SK-N-SH (cell line): Measurements from ENCODE around the gene EDA. TPM values are rescaled to one million over a fixed set of nuclear protein-coding genes. Genes with fewer than 3 reads are reported as not detected.

ENCODE experiments used
- CTCF ChIA-PET: fragments of 300-600, 350-600 bp; formaldehyde crosslinking; extraction: SDS; loops from one replicate; lab custom pipeline; 2021; lab: Yijun Ruan, JAX
- POLR2A ChIA-PET: fragments of 350-600 bp; sonication (Branson Sonifier 250); formaldehyde crosslinking; extraction: SDS; loops from one replicate; lab custom pipeline; 2020; ENCODE audit warnings: antibody characterized with exemption, inconsistent platforms; lab: Yijun Ruan, JAX
- DNase-seq: peaks from one replicate; pipeline ENCODE4 v3.0.0; 2012
- H2AFZ ChIP-seq: fragments of 200-600 bp; sonication (generic); 2 replicates; pipeline ENCODE4 v1.8.1; 2016; ENCODE audit warnings: antibody characterized with exemption, mild to moderate bottlenecking, low read depth
- H3F3A ChIP-seq: fragments of 200-600 bp; sonication (generic); replicated peaks from 2 replicates; pipeline ENCODE3; 2016; ENCODE audit warnings: antibody characterized with exemption, mild to moderate bottlenecking; ENCODE audit not compliant: insufficient read depth
- H3K27ac ChIP-seq, 2 experiments: fragments of 200-500 bp in 1 of 2; fragments of 200-600 bp in 1 of 2; sonication (Bioruptor generic) in 1 of 2; sonication (generic), shearing (Covaris generic) in 1 of 2; 2 replicates each; pipeline versions ENCODE4 v1.5.1 to v1.6.1; 2014 to 2016; ENCODE audit warnings: low read depth in 2 of 2, inconsistent platforms in 1 of 2, low read length in 1 of 2, mild to moderate bottlenecking in 1 of 2, mixed read lengths in 1 of 2
- H3K27me3 ChIP-seq: fragments of 200-600 bp; sonication (generic), shearing (Covaris generic); 2 replicates; pipeline ENCODE4 v1.6.1; 2016; ENCODE audit warnings: mixed run types; ENCODE audit not compliant: insufficient read depth
- H3K36me3 ChIP-seq, 2 experiments: fragments of 200-500 bp in 1 of 2; fragments of 200-600 bp in 1 of 2; sonication (Bioruptor generic) in 1 of 2; sonication (generic) in 1 of 2; replicated peaks in 1 of 2; 2 replicates each; pipeline versions ENCODE3 to v1.5.1; 2014 to 2016; ENCODE audit warnings: low read length in 1 of 2, mild to moderate bottlenecking in 1 of 2; ENCODE audit not compliant: insufficient read depth in 2 of 2, control insufficient read depth in 1 of 2
- H3K4me1 ChIP-seq, 2 experiments: fragments of 200-500 bp in 1 of 2; fragments of 200-600 bp in 1 of 2; sonication (Bioruptor generic) in 1 of 2; sonication (generic), shearing (Covaris generic) in 1 of 2; 2 replicates each; pipeline versions ENCODE4 v1.5.1 to v1.6.1; 2014 to 2016; ENCODE audit warnings: low read depth in 1 of 2, low read length in 1 of 2, mixed run types in 1 of 2; ENCODE audit not compliant: insufficient read depth in 2 of 2, control insufficient read depth in 1 of 2
- H3K4me2 ChIP-seq: fragments of 200-600 bp; sonication (generic), shearing (Covaris generic); 2 replicates; pipeline ENCODE4 v1.6.1; 2017; ENCODE audit warnings: mixed run types
- H3K4me3 ChIP-seq, 2 experiments: fragments of 200-500 bp in 1 of 2; fragments of 200-600 bp in 1 of 2; sonication (Bioruptor generic) in 1 of 2; sonication (generic), shearing (Covaris generic) in 1 of 2; 2 replicates each; pipeline versions ENCODE4 v1.5.1 to v1.8.1; 2014 to 2016; ENCODE audit warnings: low read depth in 2 of 2, inconsistent platforms in 1 of 2, low read length in 1 of 2, mild to moderate bottlenecking in 1 of 2, mixed read lengths in 1 of 2, moderate library complexity in 1 of 2
- H3K79me2 ChIP-seq: fragments of 200-600 bp; sonication (generic); 2 replicates; pipeline ENCODE4 v1.8.1; 2017; ENCODE audit warnings: mild to moderate bottlenecking; ENCODE audit not compliant: insufficient read depth
- H3K9ac ChIP-seq: fragments of 200-600 bp; sonication (generic); 2 replicates; pipeline ENCODE4 v1.6.1; 2017; ENCODE audit warnings: mixed run types
- H3K9me2 ChIP-seq: fragments of 200-600 bp; sonication (generic); 2 replicates; pipeline ENCODE4 v1.6.1; 2017; ENCODE audit warnings: mixed run types
- H3K9me3 ChIP-seq: fragments of 200-600 bp; sonication (generic); 2 replicates; pipeline ENCODE4 v1.6.1; 2017; ENCODE audit warnings: mixed run types, mild to moderate bottlenecking, moderate library complexity
- H4K20me1 ChIP-seq: fragments of 200-600 bp; sonication (generic); 2 replicates; pipeline ENCODE4 v1.6.1; 2017; ENCODE audit warnings: mild to moderate bottlenecking, mixed run types; ENCODE audit not compliant: insufficient read depth
- CHD2 ChIP-seq: fragments of 150-350 bp; IDR thresholded peaks from 2 replicates; pipeline ENCODE4 v1.6.1; 2018; ENCODE audit warnings: low read length; ENCODE audit not compliant: partially characterized antibody
- EP300 ChIP-seq, 2 experiments: IDR thresholded peaks; 2 replicates each; pipeline versions ENCODE4 v1.4.0 to v1.6.1; 2012; ENCODE audit warnings: borderline replicate concordance in 1 of 2, low read depth in 1 of 2, low read length in 1 of 2
- FOXJ3 ChIP-seq: sonication (generic); formaldehyde crosslinking; IDR thresholded peaks from 2 replicates; pipeline ENCODE4 v1.5.1; 2020; ENCODE audit warnings: mild to moderate bottlenecking, missing genetic modification reagents
- IRF3 ChIP-seq: fragments of 150-350 bp; IDR thresholded peaks from 2 replicates; pipeline ENCODE4 v1.6.1; 2016; ENCODE audit warnings: mild to moderate bottlenecking, low read depth, low read length
- JUND ChIP-seq: IDR thresholded peaks from 2 replicates; pipeline ENCODE4 v1.4.0; 2012
- RAD21 ChIP-seq: IDR thresholded peaks from 2 replicates; pipeline ENCODE4 v1.6.1; 2012; ENCODE audit warnings: mild to moderate bottlenecking, low read length
- REST ChIP-seq: IDR thresholded peaks from 2 replicates; pipeline ENCODE4 v1.6.1; 2012; ENCODE audit warnings: mild to moderate bottlenecking, low read depth, low read length, moderate library complexity
- SMC3 ChIP-seq: IDR thresholded peaks from 2 replicates; pipeline ENCODE4 v1.6.1; 2012; ENCODE audit warnings: low read depth, low read length, improper control_type of control experiment
- TAF1 ChIP-seq: IDR thresholded peaks from 2 replicates; pipeline ENCODE4 v1.6.1; 2012; ENCODE audit warnings: low read depth, mild to moderate bottlenecking, low read length, moderate library complexity, borderline replicate concordance
- TCF12 ChIP-seq: IDR thresholded peaks from 2 replicates; pipeline ENCODE4 v1.4.0; 2012
- WGBS: methylation state at CpG from one replicate; pipeline ENCODE4 v1.1.6; 2017; ENCODE audit warnings: low lambda C conversion rate; 5-methylcytosine and 5-hydroxymethylcytosine counted together
- polyA plus RNA-seq, 3 experiments: library from polyadenylated mRNA; depleted of rRNA; stranded (reverse); fragments of >200 nt; gene quantifications; 2 replicates each; pipeline ENCODE4 v1.2.3, GENCODE V29; 2012

Gene EDA
- polyA plus RNA-seq, 1 of the 3 experiments (the other 2 are of a cell fraction): 0.02 TPM

GRCh38 chrX:70001269-70001668 is 385.4 kb downstream of the EDA start (continued):
- TF ChIP-seq IRF3 (no peak), EP300 (IDR thresholded peaks at IDR 0.05; ENCODE audit: borderline replicate concordance in 1 of 2, low read depth in 1 of 2, low read length in 1 of 2) (no peak), REST (no peak)

GRCh38 chrX:70001708-70002341 is 385.9 kb downstream of the EDA start:
- no peaks in the 10 kb centered on the region for H3K36me3 ChIP-seq
- no peaks in the 10 kb centered on the region for H3K79me2 ChIP-seq
- no peaks in the 10 kb centered on the region for H3K9me3 ChIP-seq
- no peaks in the 10 kb centered on the region for H3K9me2 ChIP-seq
- H3K4me1 ChIP-seq: no peaks in the 10 kb centered on the region
- ChIA-PET POLR2A (no interaction called here), CTCF (interaction anchor here (1.2 kb wide), 1 partner anchor 95 kb away, joined by 3 read pairs; no protein-coding TSS in a partner anchor)
- no peak overlapping the region for H3K9ac ChIP-seq
- no peaks in the 10 kb centered on the region for H4K20me1 ChIP-seq
- no peaks in the 10 kb centered on the region; the same call in 1 of the 2 replicates for H3K27me3 ChIP-seq
- H2AFZ ChIP-seq: no peak overlapping the region
- no peak overlapping the region for H3K4me3 ChIP-seq
- no peaks in the 10 kb centered on the region for H3F3A ChIP-seq
- no peak overlapping the region for H3K27ac ChIP-seq
- 18% methylated on average over 3 of the region's 3 CpGs for WGBS
- DNase-seq: no peak
- TF ChIP-seq TAF1 (no peak), TCF12 (no peak), CHD2 (no peak), RAD21 (no peak), SMC3 (no peak), JUND (no peak), FOXJ3 (CRISPR knock-in tag) (no peak), IRF3 (no peak)
- no peak overlapping the region for H3K4me2 ChIP-seq
